ENCODE results near the gene ACOT8.
"Not testable (repeated sequence)": the region's sequence is repeated elsewhere in the genome, so short reads cannot be mapped to it uniquely, and the experiment has no call there.

Gene ACOT8

DNA sequence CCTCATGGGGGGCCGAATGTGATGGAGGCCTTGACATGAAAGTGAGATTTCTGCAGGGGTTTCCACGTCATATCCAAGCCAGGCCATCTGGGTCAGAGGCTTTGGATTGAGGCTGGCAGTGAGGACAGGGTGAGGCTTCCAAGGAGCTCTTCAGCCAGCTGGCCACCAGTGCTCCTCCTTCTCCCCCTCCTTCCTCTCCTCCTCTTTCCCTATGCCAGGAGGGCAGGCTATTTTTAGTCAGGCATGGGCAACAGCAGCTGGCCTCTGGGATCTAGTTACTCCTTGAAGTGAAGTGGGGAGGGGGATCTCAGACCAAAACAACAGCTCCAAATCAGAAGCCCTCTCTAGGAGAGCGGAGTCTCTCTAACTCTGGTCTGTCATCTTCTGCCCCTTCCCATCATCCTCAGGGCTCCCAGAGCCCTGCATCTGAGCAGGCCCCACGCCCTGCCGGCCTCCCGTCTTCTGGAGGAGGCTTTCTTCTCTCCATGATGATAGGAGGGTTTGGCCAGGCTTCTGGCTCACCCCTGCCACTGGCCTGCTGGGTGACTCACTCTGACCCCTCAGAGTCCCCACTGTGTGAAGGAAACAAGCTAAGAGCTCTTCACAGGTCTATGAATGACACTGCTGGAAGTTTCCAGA lies 30.7 kb downstream of the ACOT8 start:
- no peak for DNase-seq

DNA sequence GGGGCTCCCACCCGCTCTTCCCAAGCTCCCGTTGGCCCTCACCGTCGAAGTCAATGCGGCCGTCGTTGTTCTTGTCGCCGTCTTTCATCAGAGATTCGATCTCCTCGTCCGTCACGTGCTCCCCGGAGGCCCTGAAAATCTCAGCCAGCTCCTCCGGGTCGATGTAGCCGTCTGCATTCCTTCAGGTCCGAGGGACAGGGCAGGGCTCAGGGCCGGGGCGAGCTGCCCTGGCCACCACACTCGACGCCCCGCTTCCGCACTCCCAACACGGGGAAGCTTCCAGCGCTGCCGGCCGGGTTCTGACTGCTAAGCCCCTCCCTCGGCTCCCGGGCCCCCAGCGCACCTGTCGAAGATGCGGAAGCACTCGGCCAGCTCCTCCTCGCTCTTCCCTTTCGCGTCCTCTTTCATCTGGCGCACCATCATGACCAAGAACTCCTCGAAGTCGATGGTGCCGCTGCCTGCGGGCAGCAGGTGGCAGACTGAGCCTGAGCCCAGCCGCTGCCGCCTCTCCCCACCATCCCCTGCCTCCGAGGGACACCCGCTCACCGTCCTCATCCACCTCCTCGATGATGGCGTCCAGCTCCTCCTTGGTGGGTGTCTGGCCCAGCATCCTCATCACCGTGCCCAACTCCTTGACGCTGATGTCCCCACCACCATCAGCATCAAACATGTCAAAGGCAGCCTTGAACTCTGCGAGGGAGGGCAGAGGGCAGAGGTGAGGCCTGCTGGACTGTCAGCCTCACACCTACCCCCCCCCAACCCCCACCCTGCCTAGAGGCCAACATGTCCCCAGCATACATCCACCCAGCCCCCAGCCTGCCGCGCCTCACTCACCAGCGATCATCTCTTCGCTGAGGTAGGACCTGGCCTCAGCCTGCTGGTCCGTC lies 33.0 kb downstream of the ACOT8 start:
- DNase-seq: peak; percentile 36

DNA sequence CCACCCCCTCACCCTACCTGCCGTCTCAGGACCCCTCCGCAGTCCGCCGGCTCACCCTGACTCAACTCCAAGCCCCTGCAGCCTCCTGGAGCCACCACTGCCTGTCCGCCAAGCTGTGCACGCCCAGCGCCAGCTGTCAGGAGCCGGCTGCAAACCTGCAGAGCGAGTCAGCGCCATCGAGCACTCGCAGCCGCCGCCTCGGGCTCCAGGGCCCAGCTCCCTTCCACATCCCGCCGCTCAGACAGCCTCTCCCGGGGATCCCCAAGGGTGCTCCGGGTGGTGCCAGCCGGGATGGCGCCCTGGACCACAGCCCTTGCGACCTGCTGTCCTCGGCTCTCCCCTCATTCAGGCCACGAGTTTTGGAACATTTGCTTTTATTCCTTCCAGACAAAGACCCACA lies 34.3 kb downstream of the ACOT8 start:
- DNase-seq: no peak

DNA sequence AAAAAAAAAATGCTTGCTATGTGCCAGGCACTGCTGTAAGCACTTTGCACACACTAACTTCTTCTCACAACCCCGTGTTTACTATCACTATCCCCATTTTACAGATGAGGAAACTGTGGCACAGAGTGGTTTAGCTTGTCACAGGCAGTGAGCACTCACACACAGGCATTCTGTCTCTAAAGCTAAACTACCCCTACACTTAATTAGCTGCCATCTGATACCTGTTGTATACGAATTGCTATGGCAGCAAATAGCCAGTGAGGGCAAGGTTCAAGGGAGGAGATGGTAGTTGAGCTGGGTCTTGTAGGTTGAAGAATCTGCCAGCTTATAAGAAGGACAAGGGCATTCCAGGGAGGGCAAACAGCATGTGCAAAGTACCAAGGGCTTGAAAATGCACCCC lies 35.2 kb downstream of the ACOT8 start:
- DNase-seq: no peak

DNA sequence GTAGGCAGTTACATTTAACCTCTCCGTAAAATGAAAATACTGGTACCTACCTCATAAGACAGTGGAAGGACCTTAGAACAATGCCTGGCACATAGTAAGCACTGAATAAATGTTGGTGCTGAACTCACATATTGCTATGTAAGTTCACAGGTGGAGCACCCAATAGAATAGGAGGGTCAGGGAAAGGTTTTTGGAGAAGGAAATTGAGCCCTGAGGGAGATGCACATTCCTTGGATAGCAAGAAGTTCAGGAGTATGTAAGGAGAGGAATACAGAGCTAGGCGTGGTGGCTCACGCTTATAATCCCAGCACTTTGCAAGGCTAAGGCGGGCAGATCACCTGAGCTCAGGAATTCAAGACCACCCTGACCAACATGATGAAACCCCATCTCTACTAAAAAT lies 37.7 kb downstream of the ACOT8 start:
- DNase-seq: no peak

DNA sequence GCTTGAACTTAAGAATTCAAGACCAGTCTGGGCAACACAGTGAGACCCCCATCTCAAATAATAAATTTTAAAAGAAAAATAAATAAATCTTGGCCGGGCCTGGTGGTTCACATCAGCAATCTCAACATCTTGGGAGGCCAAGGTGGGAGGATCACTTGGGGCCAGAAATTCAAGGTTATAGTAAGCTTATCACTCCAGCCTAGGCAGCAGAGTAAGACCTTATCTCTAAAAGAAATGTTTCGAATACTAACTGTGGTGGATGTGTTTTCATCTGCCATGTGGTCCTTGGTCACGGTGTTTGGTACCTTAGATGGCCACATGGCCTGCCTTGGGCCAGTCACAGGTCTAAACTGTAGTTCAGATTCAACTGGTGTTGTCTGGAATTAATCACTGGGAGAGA lies 39.0 kb downstream of the ACOT8 start:
- DNase-seq: no peak

DNA sequence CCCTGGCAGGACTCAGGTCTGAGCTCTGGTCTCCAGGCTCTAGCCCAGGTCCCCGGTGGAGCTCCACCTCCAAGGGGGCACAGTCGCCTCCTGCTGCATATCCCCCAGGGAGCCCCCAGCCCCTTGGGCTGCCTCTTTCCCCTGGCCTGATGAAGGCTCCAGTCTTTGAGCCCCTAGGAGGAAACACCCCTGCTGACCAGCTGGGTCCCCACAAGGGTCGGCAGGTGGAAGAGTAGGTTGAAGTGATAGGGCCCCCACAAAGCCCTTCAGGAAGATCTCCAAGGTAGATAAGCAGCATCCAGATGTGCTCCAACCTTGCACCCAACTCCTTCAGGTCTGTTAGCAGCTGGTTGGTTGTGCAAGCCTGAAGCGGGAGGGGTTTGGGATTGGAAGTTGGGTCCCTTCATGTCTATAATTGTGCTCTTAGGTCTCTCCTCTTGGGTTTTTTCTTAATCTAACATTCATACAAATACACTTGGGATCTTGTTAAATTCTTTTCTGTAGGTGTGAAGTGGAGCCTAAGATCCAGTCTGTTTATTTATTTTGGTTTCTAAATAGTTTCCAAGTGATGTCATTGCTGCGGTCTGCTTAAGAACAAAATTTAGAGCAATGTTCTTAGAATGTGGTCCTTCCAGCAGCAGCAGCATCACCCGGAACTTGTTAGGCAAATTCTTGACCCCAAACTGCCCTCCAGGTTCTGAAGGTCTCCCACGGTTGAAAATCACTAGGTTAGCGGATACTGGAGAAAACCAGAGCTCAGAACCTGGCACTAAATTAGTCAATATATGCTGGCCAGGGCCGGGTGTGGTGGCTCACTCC lies 39.6 kb downstream of the ACOT8 start:
- DNase-seq: no peak

DNA sequence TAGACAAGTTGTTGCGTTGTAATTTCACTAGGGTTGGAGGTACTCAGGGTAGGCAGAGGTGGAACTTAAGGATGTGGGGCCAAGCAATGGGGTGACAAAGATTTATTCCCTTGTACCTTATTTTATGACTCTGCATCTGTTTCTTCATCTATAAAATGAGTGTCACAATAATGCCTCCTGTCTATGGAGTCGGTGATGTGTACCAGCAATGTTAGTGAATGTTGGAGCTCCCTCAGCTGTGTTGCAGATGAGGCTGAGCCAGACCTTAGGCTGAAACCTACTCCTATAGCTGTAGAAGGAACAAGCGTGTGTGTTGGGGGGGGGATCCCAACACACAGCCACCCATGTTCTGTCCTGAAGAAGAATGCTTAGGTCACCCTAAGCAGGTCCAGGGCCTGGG lies 40.2 kb downstream of the ACOT8 start:
- DNase-seq: no peak

DNA sequence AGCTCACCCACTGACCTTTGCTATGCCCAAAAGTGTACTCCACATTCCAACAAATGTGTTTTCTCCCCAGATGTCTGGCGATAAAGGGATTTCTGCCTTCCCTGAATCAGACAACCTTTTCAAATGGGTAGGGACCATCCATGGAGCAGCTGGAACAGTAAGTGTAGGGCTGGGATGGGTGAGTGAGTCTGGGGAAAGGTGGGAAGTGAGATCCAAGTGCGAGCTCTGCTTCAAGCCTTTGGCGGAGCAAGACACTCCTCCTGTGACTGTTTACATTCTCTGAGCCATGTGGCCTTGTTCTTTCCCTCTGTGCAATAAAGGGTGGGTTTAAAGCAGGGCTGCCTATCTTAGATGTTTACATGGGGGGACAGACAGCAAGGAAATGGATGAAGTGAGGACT lies 42.9 kb downstream of the ACOT8 start:
- no peak for DNase-seq

DNA sequence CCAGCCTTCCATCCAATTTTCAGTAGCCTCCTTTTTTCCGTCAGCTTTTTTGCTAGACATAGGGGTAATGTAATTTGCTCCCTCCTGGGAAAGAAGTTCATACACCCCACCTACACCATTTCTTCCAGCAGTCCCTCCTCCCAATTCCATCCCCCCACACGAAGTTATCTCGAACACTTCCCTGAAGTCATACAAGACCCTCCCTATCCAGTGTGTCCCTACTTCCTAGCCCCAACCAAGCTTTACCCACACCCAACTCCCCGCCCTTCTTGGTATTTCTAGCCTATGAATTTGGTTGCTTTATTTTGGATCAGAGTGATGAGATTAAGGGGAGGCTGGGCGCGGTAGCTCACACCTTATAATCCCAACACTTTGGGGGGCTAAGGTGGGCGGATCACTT lies 43.7 kb downstream of the ACOT8 start:
- DNase-seq: no peak

DNA sequence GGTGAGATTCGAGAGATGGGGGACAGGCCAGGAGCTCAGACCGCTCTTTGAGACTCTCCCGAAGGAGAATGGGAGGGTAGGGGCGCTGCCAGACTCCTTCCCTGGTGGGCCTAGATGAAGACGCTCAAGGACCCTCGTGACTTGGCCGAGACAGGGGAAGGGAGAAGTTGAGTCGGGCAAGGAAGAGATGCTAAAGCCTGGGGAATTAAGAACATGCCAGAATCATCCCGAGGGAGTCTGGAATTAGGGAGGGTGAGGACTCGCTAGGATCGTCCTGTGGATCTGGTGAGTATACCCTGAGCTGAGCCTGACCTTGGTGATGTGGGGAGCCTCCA lies 44.2 kb downstream of the ACOT8 start:
- no peak for DNase-seq

DNA sequence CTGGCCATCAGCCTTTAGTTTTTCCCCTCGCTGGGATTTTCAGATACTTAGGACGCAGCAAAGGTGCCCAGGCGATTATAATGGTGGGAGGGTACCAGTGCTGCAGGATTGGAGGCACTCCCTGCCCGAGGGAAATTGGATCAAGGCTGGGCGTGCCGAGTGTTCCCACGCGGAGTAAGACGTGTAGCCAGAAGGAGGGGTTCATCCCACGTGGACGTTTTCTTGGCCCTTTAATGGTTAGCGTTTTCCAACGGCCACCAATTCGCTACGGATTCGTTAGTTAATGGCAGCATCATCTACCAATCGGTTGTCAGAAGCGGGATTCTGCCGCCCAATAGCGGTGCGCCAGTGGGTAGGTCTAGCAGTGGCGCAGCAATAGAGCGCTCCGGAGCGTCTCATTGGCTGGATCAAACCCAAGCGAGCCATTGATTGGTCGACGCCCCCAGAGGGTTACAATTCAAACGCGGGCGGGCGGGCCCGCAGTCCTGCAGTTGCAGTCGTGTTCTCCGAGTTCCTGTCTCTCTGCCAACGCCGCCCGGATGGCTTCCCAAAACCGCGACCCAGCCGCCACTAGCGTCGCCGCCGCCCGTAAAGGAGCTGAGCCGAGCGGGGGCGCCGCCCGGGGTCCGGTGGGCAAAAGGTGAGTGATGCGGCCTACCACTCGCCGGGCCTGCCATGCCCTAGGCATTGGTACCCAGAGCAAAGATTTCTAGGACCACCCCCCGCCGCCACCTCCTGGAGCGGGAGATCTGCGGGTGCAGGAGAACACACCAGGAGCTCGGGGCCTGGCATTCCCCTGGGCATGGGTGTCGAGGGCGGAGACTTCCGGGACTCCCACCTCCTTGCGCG lies 44.8 kb downstream of the ACOT8 start, which contains the start of gene UBE2C:
UBE2C (plus strand) TSS at position 488 of the 849 bp plus-strand sequence; CDS start at position 540, 52 bp downstream.
- peak; percentile 87 for DNase-seq

DNA sequence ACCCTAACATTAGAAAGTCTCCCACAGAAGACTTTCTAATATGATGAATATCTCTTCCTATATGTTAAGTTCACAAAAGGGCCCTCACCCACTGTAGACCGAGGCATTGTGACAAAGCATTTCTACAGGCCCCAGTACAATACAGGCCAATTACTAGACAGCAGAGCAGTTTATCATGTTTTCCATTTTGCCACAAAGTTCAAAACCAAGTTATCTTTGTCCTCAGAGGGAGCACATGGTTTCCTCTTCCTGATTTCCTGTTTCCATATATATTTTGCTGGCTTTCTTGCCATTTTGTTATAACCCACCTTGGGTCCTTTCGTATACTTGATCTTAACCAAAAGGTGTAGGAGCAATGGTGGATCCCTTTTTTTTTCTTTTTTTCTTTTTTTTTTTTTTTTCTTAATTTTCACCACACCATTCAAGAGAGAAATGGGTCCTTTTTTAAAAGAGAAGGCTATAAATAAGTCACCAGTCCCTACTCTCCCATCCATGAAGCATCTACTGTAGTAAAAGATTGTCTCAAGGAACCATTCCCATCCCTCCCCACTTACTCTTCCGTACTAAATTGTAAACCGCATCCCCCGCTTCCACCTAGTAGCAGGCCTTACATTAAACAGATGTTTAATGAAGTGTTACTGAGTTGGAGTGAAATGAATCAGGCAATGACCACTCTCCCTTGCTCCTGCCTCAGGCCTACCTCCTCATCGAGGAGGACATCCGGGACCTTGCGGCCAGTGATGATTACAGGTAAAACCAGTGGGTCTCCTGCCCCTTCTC lies 46.8 kb downstream of the ACOT8 start:
- no peak for DNase-seq

DNA sequence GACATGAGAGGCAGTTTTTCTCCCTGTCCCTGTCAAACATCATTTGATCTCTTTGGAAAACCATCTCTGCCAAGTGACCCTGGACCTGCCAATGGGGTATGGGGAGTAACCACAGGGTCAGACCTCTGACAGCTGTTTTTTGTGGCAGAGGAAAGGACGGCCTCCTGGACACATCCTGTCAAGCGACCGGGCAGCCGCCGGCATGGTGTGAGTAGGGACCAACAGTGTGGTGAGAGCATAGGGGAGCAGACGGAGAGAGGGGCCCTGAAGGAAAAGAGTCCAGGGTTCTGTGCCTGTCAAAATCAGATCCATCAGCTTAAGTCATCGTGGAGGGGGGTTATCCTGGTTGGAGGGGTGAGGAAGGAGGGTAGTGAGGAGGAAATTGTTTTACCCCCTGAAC lies 55.3 kb downstream of the ACOT8 start:
- no peak for DNase-seq

DNA sequence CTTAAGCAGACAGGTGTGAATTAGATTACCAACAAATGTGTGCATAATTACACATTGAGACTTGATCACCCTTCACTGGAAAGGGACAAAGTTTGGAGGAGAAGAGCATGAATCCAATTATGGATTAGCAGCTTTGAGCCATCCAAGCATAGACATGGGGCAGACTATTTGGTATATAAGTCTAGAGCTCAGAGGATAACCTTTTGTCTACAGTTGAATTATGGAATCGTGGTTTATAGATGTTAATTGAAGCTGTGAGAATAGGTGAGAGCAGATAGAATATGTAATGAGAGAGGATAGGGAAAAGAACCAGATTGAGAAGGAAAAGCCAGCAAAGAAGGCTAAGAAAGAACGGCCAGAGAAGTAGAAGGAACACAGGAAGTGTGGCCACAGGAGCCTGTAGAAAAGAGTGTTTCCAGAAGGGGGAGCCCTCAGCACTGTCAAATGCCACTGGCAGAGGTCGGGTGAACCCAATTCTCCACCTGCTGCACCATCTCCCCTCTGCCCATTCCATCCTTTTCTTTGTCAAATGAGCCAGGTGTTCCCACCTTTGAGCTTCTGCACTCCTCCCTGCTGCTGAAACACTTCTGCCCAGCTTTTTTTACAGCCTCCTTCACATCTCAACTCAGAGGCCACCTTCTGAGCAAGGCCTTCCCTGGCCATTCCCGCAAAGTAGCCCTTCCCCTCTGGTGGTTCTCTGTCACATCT lies 58.1 kb downstream of the ACOT8 start:
- DNase-seq: peak; percentile 42

DNA sequence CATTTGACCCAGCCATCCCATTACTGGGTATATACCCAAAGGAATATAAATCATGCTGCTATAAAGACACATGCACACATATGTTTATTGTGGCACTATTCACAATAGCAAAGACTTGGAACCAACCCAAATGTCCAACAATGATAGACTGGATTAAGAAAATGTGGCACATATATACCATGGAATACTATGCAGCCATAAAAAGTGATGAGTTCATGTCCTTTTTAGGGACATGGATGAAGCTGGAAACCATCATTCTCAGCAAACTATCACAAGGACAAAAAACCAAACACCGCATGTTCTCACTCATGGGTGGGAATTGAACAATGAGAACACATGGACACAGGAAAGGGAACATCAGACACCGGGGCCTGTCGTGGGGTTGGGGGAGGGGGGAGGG lies 59.2 kb downstream of the ACOT8 start:
- not testable (repeated sequence) for DNase-seq

DNA sequence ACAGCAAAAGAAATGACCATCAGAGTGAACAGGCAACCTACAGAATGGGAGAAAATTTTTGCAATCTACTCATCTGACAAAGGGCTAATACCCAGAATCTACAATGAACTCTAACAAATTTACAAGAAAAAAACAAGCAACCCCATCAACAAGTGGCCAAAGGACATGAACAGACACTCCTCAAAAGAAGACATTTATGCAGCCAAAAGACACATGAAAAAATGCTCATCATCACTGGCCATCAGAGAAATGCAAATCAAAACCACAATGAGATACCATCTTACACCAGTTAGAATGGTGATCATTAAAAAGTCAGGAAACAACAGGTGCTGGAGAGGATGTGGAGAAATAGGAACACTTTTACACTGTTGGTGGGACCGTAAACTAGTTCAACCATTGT lies 59.7 kb downstream of the ACOT8 start:
- not testable (repeated sequence) for DNase-seq

DNA sequence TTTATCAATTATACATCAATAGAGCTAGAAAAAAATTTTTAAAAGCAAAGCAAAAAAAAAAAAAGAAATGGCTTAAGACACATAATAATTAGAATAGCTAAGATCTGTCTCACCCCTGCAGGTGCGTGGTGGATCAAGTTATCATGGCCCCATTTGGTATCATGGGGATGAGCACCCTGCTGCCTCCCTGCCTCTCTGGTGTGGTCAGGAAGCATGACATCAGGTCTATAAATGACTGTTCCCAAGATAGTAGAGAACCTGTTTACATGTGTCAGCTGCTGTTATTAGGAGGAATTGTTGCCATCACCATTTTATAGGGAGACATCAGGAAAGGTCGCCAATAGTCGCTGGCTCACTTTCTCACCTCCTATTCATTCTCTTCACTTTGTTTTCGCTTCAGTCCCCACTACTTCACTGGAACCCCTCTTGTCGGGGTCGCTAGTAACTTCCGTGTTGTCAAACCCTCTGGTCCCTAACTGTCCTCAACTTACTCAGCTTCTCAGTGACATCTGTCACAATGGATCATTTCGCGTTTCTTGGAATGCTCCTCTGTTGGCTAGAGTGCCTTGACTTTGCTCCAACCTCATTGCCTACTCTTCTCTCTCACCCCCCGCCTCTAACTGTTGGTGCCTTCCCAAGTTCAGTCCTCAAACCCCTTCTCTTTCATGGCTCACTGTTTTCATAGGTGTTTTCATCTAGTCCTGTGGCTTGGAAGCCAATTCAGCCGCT lies 60.7 kb downstream of the ACOT8 start:
- no peak for DNase-seq

DNA sequence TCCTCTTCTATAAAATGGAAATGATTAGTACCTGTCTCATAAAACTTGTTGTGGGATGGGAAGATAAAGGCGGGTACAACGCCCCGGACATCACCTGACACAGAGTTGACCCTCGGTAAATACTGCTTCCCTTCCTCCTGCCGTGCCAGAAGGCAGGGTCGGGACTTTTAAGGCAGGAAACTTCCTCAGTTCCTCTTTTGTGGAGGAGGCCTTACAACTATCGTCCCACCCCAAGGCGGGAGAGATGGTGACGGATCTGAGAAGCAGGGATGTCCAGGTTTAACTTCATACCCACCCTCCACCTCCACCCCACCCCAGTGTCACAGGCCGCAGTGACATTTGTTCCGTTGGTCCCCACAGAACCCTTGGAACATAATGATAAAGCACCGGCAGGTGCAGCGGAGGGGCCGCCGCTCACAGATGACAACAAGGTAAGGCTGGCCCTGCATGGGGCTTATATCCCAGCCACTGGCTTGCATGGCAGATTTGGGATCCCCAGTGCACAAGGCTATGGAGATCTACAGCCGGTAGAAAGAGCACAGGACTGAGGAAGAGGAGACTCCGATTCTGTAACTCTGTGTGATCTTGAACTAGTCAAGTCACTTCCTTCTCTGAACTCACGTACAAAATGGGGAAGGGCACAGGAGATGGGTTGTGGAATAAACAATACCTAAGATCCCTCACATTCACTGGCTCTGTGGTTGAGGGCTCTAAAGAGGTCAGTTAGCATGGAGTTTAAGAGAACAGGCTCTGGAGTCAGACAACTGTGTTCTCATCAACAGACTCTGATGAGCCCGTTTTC lies 64.7 kb downstream of the ACOT8 start:
- no peak for DNase-seq
